Activated CD4-positive, alpha-beta memory T cell treated with anti-CD3 and anti-CD28 coated beads, Interleukin-2, amount 10 ng/mL, durations not matched to agents 7 days and 5 days (primary cell): ENCODE measurements around the gene MEMO1. TPM values are rescaled to one million over a fixed set of nuclear protein-coding genes. Genes with fewer than 3 reads are reported as not detected.

Source experiments
- CTCF ChIA-PET: fragments of 350-600 bp; sonication (Branson Sonifier 250); formaldehyde crosslinking; loops from one replicate; lab custom pipeline; 2021; ENCODE audit warnings: antibody characterized with exemption, inconsistent platforms; lab: Charles Lee
- POLR2A ChIA-PET: fragments of 350-600 bp; sonication (Branson Sonifier 250); formaldehyde crosslinking; loops from one replicate; lab custom pipeline; 2021; ENCODE audit warnings: antibody characterized with exemption; lab: Charles Lee
- DNase-seq: peaks from one replicate; pipeline ENCODE4 v3.0.0-alpha.2; 2020
- H3K27ac Mint-ChIP-seq: one replicate; pipeline ENCODE4 v1.8.0; 2021; ENCODE audit warnings: mild to moderate bottlenecking, mixed read lengths
- H3K27me3 Mint-ChIP-seq: one replicate; pipeline ENCODE4 v1.8.0; 2021; ENCODE audit warnings: mixed read lengths
- H3K36me3 Mint-ChIP-seq: one replicate; pipeline ENCODE4 v1.8.0; 2021; ENCODE audit warnings: low read depth, mixed read lengths
- H3K4me1 Mint-ChIP-seq: one replicate; pipeline ENCODE4 v1.8.0; 2021; ENCODE audit warnings: mixed read lengths
- H3K4me3 Mint-ChIP-seq: one replicate; pipeline ENCODE4 v1.8.0; 2021; ENCODE audit warnings: mild to moderate bottlenecking, mixed read lengths
- H3K9me3 Mint-ChIP-seq: one replicate; pipeline ENCODE4 v1.8.0; 2021; ENCODE audit warnings: mixed read lengths
- total RNA-seq, 2 experiments: library from RNA; stranded (reverse); gene quantifications; one replicate each; pipeline ENCODE4 v1.2.3, GENCODE V29; 2021

Gene MEMO1
- total RNA-seq, 2 experiments from 2014 or later: 40.7 to 41.5 TPM

DNA sequence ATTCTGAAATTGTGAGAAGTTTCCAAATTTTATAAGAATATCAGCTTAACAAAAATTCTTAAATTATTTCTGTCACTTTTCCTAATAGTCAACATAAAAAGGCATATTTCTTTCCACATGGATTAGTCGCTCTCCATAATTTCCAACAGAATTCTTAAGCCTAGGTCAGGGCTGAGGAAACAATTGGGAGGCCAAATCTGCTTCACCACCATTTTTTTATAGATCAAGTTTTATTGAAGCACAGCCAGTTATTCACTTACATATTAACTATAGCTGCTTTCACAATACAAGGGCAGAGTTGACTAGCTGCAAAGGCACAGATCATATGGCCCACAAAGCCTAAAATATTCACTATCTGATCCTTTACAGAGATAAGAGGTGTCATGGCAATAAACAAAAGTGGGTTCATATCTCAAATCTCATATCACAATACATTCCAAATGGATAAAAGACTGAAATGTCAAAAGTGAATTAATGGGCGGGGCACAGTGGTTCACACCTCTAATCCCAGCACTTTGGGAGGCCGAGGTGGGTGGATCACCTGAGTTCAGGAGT is 18.7 kb downstream of the MEMO1 start:
- POLR2A ChIA-PET: no interaction called here
- Mint-ChIP-seq H3K36me3 (peaks cover 22% of the 10 kb centered on the region), H3K4me1 (peaks cover 29% of the 10 kb centered on the region), H3K4me3 (no peak overlapping the region), H3K9me3 (no peaks in the 10 kb centered on the region), H3K27me3 (no peaks in the 10 kb centered on the region), H3K27ac (no peak overlapping the region)
- no peak for DNase-seq
- CTCF ChIA-PET: no interaction called here

DNA sequence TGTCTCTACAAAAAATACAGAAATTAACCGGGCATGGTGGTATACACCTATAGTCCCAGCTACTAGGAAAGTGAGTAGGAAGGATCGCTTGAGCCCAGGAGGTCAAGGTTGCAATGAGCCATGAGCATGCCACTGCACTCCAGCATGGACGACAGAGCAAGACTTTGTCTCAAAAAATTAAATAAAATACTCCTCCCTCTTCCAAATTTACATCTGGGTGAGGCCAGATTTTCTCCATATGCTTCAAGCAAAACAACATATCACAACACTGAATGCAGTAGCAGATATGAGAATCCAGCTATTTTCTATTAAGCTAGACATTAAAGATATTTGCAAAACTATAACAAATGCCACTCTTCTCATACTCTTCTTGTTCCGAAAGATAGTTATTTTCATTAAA is 20.9 kb downstream of the MEMO1 start:
- no peak overlapping the region for H3K4me3 Mint-ChIP-seq
- H3K4me1 Mint-ChIP-seq: peaks cover 20% of the 10 kb centered on the region
- ChIA-PET CTCF (interaction anchor here (2.2 kb wide), 1 partner anchor 18 kb away, joined by 5 read pairs; no protein-coding TSS in a partner anchor), POLR2A (no interaction called here)
- H3K9me3 Mint-ChIP-seq: no peaks in the 10 kb centered on the region
- peaks cover 16% of the 10 kb centered on the region for H3K36me3 Mint-ChIP-seq
- H3K27me3 Mint-ChIP-seq: no peaks in the 10 kb centered on the region
- no peak overlapping the region for H3K27ac Mint-ChIP-seq
- no peak for DNase-seq

- Mint-ChIP-seq H3K27ac (no peak overlapping the region), H3K36me3 (peaks cover 23% of the 10 kb centered on the region), H3K9me3 (no peaks in the 10 kb centered on the region), H3K4me1 (peaks cover 18% of the 10 kb centered on the region), H3K27me3 (no peaks in the 10 kb centered on the region), H3K4me3 (no peak overlapping the region)
- ChIA-PET CTCF (interaction anchor here (0.9 kb wide), 1 partner anchor 10 kb away, joined by 3 read pairs; no protein-coding TSS in a partner anchor), POLR2A (no interaction called here)
- no peak for DNase-seq
Observed at GRCh38 chr2:31987454-31988220, 23.2 kb downstream of the MEMO1 start.

- POLR2A ChIA-PET: no interaction called here
- Mint-ChIP-seq H3K27me3 (no peaks in the 10 kb centered on the region), H3K9me3 (no peaks in the 10 kb centered on the region), H3K36me3 (peaks cover 23% of the 10 kb centered on the region), H3K27ac (no peak overlapping the region), H3K4me3 (no peak overlapping the region), H3K4me1 (peaks cover 15% of the 10 kb centered on the region)
- no peak for DNase-seq
- CTCF ChIA-PET: interaction anchor here (0.9 kb wide), 1 partner anchor 9 kb away, joined by 3 read pairs; no protein-coding TSS in a partner anchor
Observed at GRCh38 chr2:31986906-31987305, 23.9 kb downstream of the MEMO1 start.

DNA sequence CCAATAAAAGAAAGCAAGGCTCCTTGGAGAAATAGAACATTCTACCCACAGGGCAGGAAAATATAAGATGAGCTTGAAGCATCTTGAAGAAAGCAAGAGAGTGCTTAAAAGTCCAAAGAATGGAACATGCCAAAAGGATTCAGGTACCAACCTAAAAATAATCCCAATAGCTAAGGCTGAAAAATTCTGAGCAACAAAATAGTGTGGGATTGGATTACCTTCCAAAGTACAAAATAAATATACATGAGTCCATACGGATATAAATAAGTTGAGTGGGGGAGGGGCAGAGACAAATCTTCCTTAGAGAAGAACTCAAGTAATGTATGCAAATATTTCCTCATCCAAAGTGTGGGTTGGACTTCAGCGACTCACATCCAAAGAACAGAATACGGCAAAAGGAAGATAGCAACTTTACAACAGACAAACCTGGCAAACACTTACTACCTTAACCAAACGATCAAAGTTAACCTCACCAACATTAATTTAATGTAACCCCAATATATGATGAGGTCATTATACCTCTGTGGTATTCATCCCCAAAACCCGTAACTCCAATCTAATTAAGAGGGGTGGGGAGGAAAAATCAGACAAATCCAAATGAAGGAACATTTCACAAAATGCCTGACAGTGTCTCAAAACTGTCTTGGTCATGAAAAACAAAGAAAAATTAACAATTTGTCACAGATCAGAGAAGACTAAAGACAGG is 26.9 kb downstream of the MEMO1 start:
- DNase-seq: no peak
- no peaks in the 10 kb centered on the region for H3K9me3 Mint-ChIP-seq
- no peak overlapping the region for H3K27ac Mint-ChIP-seq
- peaks cover 16% of the 10 kb centered on the region for H3K36me3 Mint-ChIP-seq
- no peak overlapping the region for H3K4me3 Mint-ChIP-seq
- ChIA-PET POLR2A (no interaction called here), CTCF (no interaction called here)
- peaks cover 25% of the 10 kb centered on the region for H3K4me1 Mint-ChIP-seq
- no peaks in the 10 kb centered on the region for H3K27me3 Mint-ChIP-seq

DNA sequence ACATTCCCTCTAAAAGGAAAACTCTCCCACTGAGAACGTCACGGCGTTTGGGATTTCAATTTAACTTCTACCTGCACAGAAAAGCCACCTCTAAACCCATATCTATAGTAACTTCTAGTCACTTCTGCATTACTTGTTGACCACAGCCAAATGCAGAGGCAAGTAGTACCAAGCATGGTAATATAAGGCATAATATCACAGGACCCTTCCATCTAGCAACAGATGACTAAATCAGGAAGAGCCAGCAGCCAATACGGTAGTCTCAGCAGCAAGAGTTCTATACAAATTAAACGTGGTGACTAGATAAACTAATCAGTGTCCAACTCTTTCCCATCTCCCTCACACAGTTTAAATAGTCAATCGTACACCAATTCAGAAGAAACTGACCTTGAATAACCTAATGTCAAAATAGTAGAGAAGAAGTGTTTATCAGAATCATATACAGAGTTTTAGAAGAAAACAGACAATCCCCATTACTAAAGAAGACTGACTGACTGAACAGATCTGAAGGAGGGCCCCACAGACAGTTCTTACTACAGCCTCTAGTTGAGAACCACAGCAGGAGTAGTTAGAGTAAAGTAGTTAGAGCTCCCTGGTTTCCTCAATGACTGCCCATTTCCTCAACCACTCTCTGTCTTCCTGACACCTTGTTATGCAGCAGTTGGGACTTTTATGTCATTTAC is 30.0 kb downstream of the MEMO1 start:
- Mint-ChIP-seq H3K4me3 (no peak overlapping the region), H3K36me3 (peaks cover 18% of the 10 kb centered on the region), H3K4me1 (peaks cover 22% of the 10 kb centered on the region), H3K27ac (no peak overlapping the region), H3K27me3 (no peaks in the 10 kb centered on the region), H3K9me3 (no peaks in the 10 kb centered on the region)
- POLR2A ChIA-PET: no interaction called here
- no peak for DNase-seq
- CTCF ChIA-PET: no interaction called here

DNA sequence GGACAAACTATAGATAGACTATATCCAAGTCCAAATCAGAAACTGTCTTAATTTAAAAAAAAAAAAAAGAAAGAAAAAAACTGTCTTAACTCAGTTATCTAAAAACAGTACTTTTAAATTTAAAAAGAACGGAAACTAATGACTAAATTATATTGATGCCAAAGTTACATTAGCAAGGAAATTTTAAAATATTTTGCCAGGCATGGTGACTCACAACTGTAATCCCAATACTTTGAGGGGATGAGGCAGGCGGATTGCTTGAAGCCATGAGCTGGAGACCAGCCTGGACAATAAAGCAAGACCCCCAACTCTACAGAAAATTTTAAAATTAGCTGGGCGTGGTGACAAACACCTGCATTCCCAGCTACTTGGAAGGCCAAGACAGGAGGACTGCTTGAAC is 30.9 kb downstream of the MEMO1 start:
- Mint-ChIP-seq H3K36me3 (peaks cover 18% of the 10 kb centered on the region), H3K4me1 (peaks cover 22% of the 10 kb centered on the region), H3K9me3 (no peaks in the 10 kb centered on the region), H3K27ac (no peak overlapping the region), H3K27me3 (no peaks in the 10 kb centered on the region), H3K4me3 (no peak overlapping the region)
- POLR2A ChIA-PET: no interaction called here
- DNase-seq: no peak
- CTCF ChIA-PET: no interaction called here

DNA sequence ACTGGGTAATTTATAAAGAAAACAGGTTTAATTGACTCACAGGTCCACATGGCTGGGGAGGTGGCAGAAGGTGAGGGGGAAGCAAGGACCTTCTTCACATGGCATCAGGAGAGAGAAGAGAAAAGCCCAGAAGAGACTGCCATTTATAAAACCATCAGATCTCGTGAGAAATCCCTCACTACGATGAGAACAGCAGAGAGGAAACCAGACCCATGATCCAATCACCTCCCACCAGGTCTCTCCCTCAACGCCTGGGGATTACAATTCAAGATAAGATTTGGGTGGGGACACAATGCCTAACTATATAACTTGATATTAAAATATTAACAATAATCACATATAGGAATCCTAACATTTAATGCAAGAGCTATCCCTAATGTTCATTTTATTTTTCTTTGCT is 31.8 kb downstream of the MEMO1 start:
- CTCF ChIA-PET: no interaction called here
- peaks cover 23% of the 10 kb centered on the region for H3K4me1 Mint-ChIP-seq
- POLR2A ChIA-PET: no interaction called here
- H3K36me3 Mint-ChIP-seq: peaks cover 12% of the 10 kb centered on the region
- DNase-seq: no peak
- H3K27me3 Mint-ChIP-seq: no peaks in the 10 kb centered on the region
- H3K4me3 Mint-ChIP-seq: no peak overlapping the region
- no peaks in the 10 kb centered on the region for H3K9me3 Mint-ChIP-seq
- no peak overlapping the region for H3K27ac Mint-ChIP-seq

DNA sequence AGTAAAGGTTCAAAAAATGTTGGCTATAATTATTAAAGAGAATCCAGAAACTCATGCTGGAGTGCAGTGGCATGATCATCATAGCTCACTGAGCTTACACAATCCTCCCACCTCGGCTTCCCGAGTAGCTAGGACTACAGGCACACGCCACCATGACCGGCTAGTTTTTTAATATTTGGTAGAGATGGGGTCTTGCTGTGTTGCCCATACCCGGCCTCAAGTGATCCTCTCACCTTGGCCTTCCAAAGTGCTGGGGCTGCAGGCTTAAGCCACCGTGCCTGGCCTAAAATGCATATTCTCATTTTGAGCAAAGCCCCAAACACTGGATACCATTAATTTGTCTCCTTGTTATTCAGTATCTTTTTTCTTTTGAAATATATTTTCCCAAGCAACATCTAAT is 32.4 kb downstream of the MEMO1 start:
- Mint-ChIP-seq H3K4me3 (no peak overlapping the region), H3K36me3 (peaks cover 6% of the 10 kb centered on the region), H3K27ac (no peak overlapping the region), H3K27me3 (no peaks in the 10 kb centered on the region), H3K9me3 (no peaks in the 10 kb centered on the region), H3K4me1 (peaks cover 23% of the 10 kb centered on the region)
- DNase-seq: no peak
- ChIA-PET POLR2A (no interaction called here), CTCF (interaction anchor here (1.2 kb wide), 1 partner anchor 9 kb away, joined by 3 read pairs; no protein-coding TSS in a partner anchor)

GRCh38 chr2:31973665-31974064 is 37.1 kb downstream of the MEMO1 start:
- H3K4me1 Mint-ChIP-seq: peaks cover 10% of the 10 kb centered on the region
- CTCF ChIA-PET: no interaction called here
- POLR2A ChIA-PET: no interaction called here

DNA sequence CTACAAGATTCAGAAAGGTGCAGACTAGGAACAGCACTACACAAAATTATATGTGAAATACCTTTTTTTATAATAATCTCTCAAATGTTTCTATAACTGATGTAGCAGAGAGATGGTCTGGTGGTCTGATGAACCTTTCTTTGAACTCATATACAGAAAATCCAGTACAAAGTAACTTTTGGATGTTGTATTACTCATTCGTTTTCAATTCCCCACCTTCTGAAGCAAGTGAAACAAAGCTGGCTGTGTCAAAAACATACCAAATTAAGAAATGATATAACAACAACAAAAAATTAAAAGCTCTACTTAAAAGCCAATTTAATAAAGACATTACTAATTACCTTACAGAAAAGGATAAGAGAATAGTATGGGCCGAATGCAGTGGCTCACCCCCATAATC is 38.7 kb downstream of the MEMO1 start:
- Mint-ChIP-seq H3K9me3 (no peaks in the 10 kb centered on the region), H3K27me3 (no peaks in the 10 kb centered on the region), H3K4me3 (no peak overlapping the region), H3K36me3 (peaks cover 6% of the 10 kb centered on the region), H3K4me1 (peaks cover 10% of the 10 kb centered on the region), H3K27ac (no peak overlapping the region)
- POLR2A ChIA-PET: interaction anchor here (0.6 kb wide), 1 partner anchor 9 kb away, joined by 3 read pairs; no protein-coding TSS in a partner anchor
- no peak for DNase-seq
- CTCF ChIA-PET: no interaction called here

More at GRCh38 chr2:31973665-31974064, 37.1 kb downstream of the MEMO1 start:
- no peak for DNase-seq
- H3K27me3 Mint-ChIP-seq: no peaks in the 10 kb centered on the region
- no peak overlapping the region for H3K27ac Mint-ChIP-seq
- H3K36me3 Mint-ChIP-seq: peaks cover 6% of the 10 kb centered on the region
- no peaks in the 10 kb centered on the region for H3K9me3 Mint-ChIP-seq
- H3K4me3 Mint-ChIP-seq: no peak overlapping the region

GRCh38 chr2:31969178-31969577 is 41.6 kb downstream of the MEMO1 start:
- ChIA-PET CTCF (no interaction called here), POLR2A (interaction anchor here (0.5 to 0.6 kb wide), 2 partner anchors 58 to 357 kb away, joined by 3 read pairs; no protein-coding TSS in a partner anchor)
- no peaks in the 10 kb centered on the region for H3K27me3 Mint-ChIP-seq
- H3K27ac Mint-ChIP-seq: no peak overlapping the region
- peaks cover 15% of the 10 kb centered on the region for H3K4me1 Mint-ChIP-seq
- H3K36me3 Mint-ChIP-seq: peaks cover 4% of the 10 kb centered on the region
- no peak overlapping the region for H3K4me3 Mint-ChIP-seq
- no peaks in the 10 kb centered on the region for H3K9me3 Mint-ChIP-seq
- DNase-seq: no peak

- H3K4me3 Mint-ChIP-seq: no peak overlapping the region
Observed at GRCh38 chr2:31967790-31968189, 43.0 kb downstream of the MEMO1 start.

More at GRCh38 chr2:31967790-31968189, 43.0 kb downstream of the MEMO1 start:
- DNase-seq: no peak
- ChIA-PET CTCF (no interaction called here), POLR2A (no interaction called here)
- Mint-ChIP-seq H3K4me1 (peaks cover 21% of the 10 kb centered on the region), H3K27me3 (no peaks in the 10 kb centered on the region), H3K36me3 (peaks cover 6% of the 10 kb centered on the region), H3K27ac (no peak overlapping the region), H3K9me3 (no peaks in the 10 kb centered on the region)
